OCI-LY7 (cell line): ENCODE results near the gene SLC35A3.

Source experiments
- CTCF ChIP-seq: fragments of 200-600 bp; sonication (generic); conservative IDR thresholded peaks from 2 replicates; pipeline ENCODE4 v1.5.1; 2014; ENCODE audit warnings: mild to moderate bottlenecking, antibody characterized with exemption, low read length, moderate library complexity, mixed read lengths
- EZH2phosphoT487 ChIP-seq: fragments of 200-600 bp; sonication (generic); IDR thresholded peaks from 2 replicates; pipeline ENCODE4 v1.6.1; 2018; ENCODE audit warnings: low read depth, borderline replicate concordance, mild to moderate bottlenecking, mixed run types, antibody characterized with exemption, low read length, moderate library complexity, mixed read lengths

GRCh38 chr1:99944192-99944591 lies 25.6 kb upstream of the SLC35A3 start:
- TF ChIP-seq CTCF (no peak), EZH2phosphoT487 (no peak)
